KMS-11 (cell line): ENCODE measurements around the gene MGAT5B.

Source experiments
- H2AFZ ChIP-seq: fragments of 200-600 bp; sonication (generic); 2 replicates; pipeline ENCODE4 v1.6.1; 2016; ENCODE audit warnings: antibody characterized with exemption, mixed run types, low read depth
- H3K27ac ChIP-seq: fragments of 200-600 bp; sonication (generic); 2 replicates; pipeline ENCODE4 v1.6.1; 2016; ENCODE audit warnings: mild to moderate bottlenecking, mixed run types
- H3K27me3 ChIP-seq: fragments of 200-600 bp; sonication (generic); 2 replicates; pipeline ENCODE4 v1.6.1; 2017; ENCODE audit warnings: mild to moderate bottlenecking, low read depth, mixed run types, moderate library complexity; ENCODE audit not compliant: insufficient read depth
- H3K36me3 ChIP-seq: fragments of 200-600 bp; sonication (generic); 2 replicates; pipeline ENCODE4 v1.6.1; 2017; ENCODE audit warnings: mild to moderate bottlenecking, mixed run types; ENCODE audit not compliant: insufficient read depth
- H3K4me1 ChIP-seq: fragments of 200-600 bp; sonication (generic); 2 replicates; pipeline ENCODE4 v1.6.1; 2016; ENCODE audit warnings: mild to moderate bottlenecking, low read depth, mixed run types; ENCODE audit not compliant: poor library complexity, severe bottlenecking
- H3K4me2 ChIP-seq: fragments of 200-600 bp; sonication (generic); 2 replicates; pipeline ENCODE4 v1.7.0; 2016; ENCODE audit warnings: mild to moderate bottlenecking, mixed run types
- H3K4me3 ChIP-seq: fragments of 200-600 bp; sonication (generic); IDR thresholded peaks from 2 replicates; pipeline ENCODE4 v1.6.1; 2017; ENCODE audit warnings: low read depth, low read length, mixed read lengths; ENCODE audit not compliant: insufficient read depth
- H3K79me2 ChIP-seq: fragments of 200-600 bp; sonication (generic); 2 replicates; pipeline ENCODE4 v1.6.1; 2016; ENCODE audit warnings: low read depth, mixed run types; ENCODE audit not compliant: insufficient read depth
- H3K9ac ChIP-seq: fragments of 200-600 bp; sonication (generic); 2 replicates; pipeline ENCODE4 v1.6.1; 2016; ENCODE audit warnings: mild to moderate bottlenecking, mixed run types
- H4K20me1 ChIP-seq: fragments of 200-600 bp; sonication (generic); 2 replicates; pipeline ENCODE4 v1.6.1; 2016; ENCODE audit warnings: mild to moderate bottlenecking, mixed run types; ENCODE audit not compliant: insufficient read depth
- TF ChIP-seq, protein P1 (sequence below): fragments of 200-600 bp; sonication (generic); conservative IDR thresholded peaks from 2 replicates; pipeline ENCODE4 v1.6.1; 2017; ENCODE audit warnings: low read depth, mild to moderate bottlenecking, antibody characterized with exemption, low read length, moderate library complexity, mixed read lengths

Gene MGAT5B

DNA sequence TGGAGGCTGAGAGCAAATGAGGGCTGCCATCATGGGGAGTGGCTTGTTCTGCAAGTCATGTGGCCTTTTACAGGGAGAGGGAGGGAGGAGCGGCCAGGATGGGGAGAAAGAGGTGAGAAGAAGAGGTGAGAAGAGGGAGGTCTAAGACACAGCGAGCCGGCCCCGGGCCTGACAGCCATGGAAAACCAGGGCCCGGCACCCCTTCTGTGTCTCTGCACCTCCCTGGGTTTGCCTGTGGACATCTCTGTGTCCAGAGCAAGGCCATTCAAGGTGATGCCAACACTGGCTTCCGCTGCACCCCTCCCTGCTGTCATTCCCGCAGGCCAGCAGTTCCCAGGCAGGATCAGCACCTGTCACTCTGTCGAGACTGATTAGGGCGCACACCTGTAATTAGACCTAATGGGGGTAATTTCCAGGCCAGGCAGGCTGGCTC is 75.6 kb downstream of the MGAT5B start:
- no peak overlapping the region for H3K27ac ChIP-seq
- H3K27me3 ChIP-seq = peaks cover 44% of the 10 kb centered on the region; the same call in 1 of the 2 replicates

DNA sequence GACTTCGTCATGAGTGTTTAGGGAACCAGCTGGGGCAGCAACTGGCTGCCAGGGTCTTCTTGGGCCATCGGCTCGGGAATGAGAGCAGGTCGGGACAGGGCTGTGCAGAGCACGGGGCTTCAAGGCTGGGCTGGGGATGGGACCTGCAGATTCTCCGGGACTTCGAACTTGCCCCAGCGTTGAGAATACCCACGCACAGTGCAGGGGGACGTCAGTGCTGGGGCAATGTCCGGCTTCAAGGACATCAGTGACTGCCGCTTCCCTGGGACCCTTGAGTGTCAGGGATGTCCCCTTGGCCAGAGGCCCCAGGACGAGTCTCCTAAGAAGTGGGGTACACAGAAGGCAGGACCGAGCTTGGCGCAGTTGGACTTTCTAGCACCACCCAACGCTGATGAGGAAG is 76.3 kb downstream of the MGAT5B start:
- H3K27ac ChIP-seq = no peak overlapping the region
- no peaks in the 10 kb centered on the region for H4K20me1 ChIP-seq
- TF ChIP-seq, protein P1, sequence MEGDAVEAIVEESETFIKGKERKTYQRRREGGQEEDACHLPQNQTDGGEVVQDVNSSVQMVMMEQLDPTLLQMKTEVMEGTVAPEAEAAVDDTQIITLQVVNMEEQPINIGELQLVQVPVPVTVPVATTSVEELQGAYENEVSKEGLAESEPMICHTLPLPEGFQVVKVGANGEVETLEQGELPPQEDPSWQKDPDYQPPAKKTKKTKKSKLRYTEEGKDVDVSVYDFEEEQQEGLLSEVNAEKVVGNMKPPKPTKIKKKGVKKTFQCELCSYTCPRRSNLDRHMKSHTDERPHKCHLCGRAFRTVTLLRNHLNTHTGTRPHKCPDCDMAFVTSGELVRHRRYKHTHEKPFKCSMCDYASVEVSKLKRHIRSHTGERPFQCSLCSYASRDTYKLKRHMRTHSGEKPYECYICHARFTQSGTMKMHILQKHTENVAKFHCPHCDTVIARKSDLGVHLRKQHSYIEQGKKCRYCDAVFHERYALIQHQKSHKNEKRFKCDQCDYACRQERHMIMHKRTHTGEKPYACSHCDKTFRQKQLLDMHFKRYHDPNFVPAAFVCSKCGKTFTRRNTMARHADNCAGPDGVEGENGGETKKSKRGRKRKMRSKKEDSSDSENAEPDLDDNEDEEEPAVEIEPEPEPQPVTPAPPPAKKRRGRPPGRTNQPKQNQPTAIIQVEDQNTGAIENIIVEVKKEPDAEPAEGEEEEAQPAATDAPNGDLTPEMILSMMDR = no peak
- H3K4me3 ChIP-seq = no peak overlapping the region
- H3K36me3 ChIP-seq = no peaks in the 10 kb centered on the region
- no peak overlapping the region for H3K9ac ChIP-seq
- no peak overlapping the region for H3K4me2 ChIP-seq
- peaks cover 47% of the 10 kb centered on the region; the same call in 1 of the 2 replicates for H3K27me3 ChIP-seq
- H2AFZ ChIP-seq = no peak overlapping the region
- H3K79me2 ChIP-seq = no peaks in the 10 kb centered on the region
- no peaks in the 10 kb centered on the region for H3K4me1 ChIP-seq

More for the DNA sequence above, 75.6 kb downstream of the MGAT5B start:
- H4K20me1 ChIP-seq = no peaks in the 10 kb centered on the region
- no peaks in the 10 kb centered on the region for H3K36me3 ChIP-seq
- no peaks in the 10 kb centered on the region for H3K79me2 ChIP-seq
- no peak overlapping the region for H2AFZ ChIP-seq
- no peaks in the 10 kb centered on the region for H3K4me1 ChIP-seq
- H3K9ac ChIP-seq = no peak overlapping the region
- TF ChIP-seq, protein P1 = no peak
- H3K4me3 ChIP-seq = no peak overlapping the region
- no peak overlapping the region for H3K4me2 ChIP-seq

DNA sequence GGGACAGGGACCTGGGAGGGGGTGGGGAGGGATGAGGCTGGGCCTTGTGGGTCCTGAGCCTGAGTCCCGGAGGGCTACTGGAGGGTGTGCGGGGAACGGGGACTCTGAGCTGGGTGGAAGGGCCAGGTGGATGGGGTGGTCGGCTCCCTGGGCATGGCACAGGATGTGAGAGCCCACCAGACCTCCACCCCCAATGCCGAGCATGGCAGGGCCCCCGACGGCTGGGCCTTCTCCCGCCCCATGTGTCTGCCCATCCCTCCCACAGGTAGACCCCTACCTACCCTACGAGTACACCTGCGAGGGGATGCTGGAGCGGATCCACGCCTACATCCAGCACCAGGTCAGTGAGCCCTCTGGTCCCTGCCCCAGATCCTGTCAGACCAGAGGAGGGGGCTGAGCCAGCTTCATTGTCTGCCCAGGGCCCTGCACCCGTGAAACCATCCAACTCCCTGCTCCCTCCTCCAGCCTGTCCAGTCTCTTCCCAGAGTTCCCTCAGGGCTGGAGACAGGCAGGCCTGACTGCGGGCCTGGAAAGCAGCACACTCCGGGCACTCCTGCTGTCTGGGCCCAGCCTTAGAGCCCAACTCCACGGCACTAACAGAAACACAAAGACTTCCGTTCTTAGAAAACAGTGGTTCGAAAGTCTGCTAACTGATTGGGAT is 78.0 kb downstream of the MGAT5B start:
- no peak overlapping the region for H3K27ac ChIP-seq
- H3K4me3 ChIP-seq = no peak overlapping the region
- no peak overlapping the region for H3K4me2 ChIP-seq
- TF ChIP-seq, protein P1 = no peak
- peaks cover 49% of the 10 kb centered on the region; the same call in 1 of the 2 replicates for H3K27me3 ChIP-seq
- no peaks in the 10 kb centered on the region for H3K4me1 ChIP-seq
- no peaks in the 10 kb centered on the region for H3K79me2 ChIP-seq
- H3K9ac ChIP-seq = no peak overlapping the region
- no peak overlapping the region for H2AFZ ChIP-seq
- no peaks in the 10 kb centered on the region for H4K20me1 ChIP-seq
- H3K36me3 ChIP-seq = no peaks in the 10 kb centered on the region

DNA sequence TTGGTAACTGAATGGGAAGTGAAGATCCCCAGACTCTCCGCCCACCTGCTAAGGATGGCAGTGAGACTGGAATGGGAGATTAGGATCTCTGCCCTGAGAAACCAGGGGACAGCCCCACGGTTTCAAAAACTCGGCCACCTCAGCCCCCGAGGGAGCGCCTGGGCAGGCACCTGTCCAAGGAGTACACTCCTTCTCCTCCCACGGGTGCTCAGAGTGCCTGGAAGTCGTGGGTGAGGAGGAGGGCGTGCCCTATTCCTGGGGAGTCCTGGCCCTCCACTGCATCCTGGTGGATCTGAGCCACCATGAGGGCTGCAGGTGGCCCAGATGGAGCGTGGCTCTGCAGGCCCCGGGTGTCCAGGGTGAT is 78.5 kb downstream of the MGAT5B start:
- H3K79me2 ChIP-seq = no peaks in the 10 kb centered on the region
- no peaks in the 10 kb centered on the region for H4K20me1 ChIP-seq
- H2AFZ ChIP-seq = no peak overlapping the region
- H3K9ac ChIP-seq = no peak overlapping the region
- TF ChIP-seq, protein P1 = no peak
- peaks cover 54% of the 10 kb centered on the region; the same call in 1 of the 2 replicates for H3K27me3 ChIP-seq
- no peak overlapping the region for H3K27ac ChIP-seq
- H3K4me3 ChIP-seq = no peak overlapping the region
- H3K4me1 ChIP-seq = peaks cover under 1% of the 10 kb centered on the region
- no peak overlapping the region for H3K4me2 ChIP-seq
- H3K36me3 ChIP-seq = no peaks in the 10 kb centered on the region
